Effector memory CD4-positive, alpha-beta T cell (primary cell): ENCODE data around the gene NOTCH2.

ENCODE experiments used
- DNase-seq, 3 donors: peaks; one replicate each; pipeline ENCODE4 v3.0.0-alpha.2; 2020
- H3K27ac ChIP-seq: 2 replicates; pipeline ENCODE4 v1.7.0; 2013; ENCODE audit warnings: mild to moderate bottlenecking, low read length, moderate library complexity; ENCODE audit not compliant: insufficient read depth, poor library complexity, severe bottlenecking
- H3K27me3 ChIP-seq: replicated peaks from 2 replicates; pipeline ENCODE4 v1.7.0; 2013; ENCODE audit warnings: mild to moderate bottlenecking, low read length; ENCODE audit not compliant: insufficient read depth, control insufficient read depth, poor library complexity, severe bottlenecking
- H3K36me3 ChIP-seq: 2 replicates; pipeline ENCODE4 v1.7.0; 2013; ENCODE audit warnings: mild to moderate bottlenecking, low read length, moderate library complexity; ENCODE audit not compliant: control insufficient read depth, insufficient read depth
- H3K4me1 ChIP-seq: 2 replicates; pipeline ENCODE4 v1.7.0; 2013; ENCODE audit warnings: low read length, mild to moderate bottlenecking; ENCODE audit not compliant: control insufficient read depth, insufficient read depth, poor library complexity, severe bottlenecking
- H3K4me3 ChIP-seq: 2 replicates; pipeline ENCODE4 v1.7.0; 2013; ENCODE audit warnings: low read length, low read depth, mild to moderate bottlenecking; ENCODE audit not compliant: insufficient read depth, poor library complexity, severe bottlenecking
- H3K9me3 ChIP-seq: 2 replicates; pipeline ENCODE4 v1.7.0; 2013; ENCODE audit warnings: mild to moderate bottlenecking, low read length, moderate library complexity; ENCODE audit not compliant: control insufficient read depth

NOTCH2 gene

GRCh38 chr1:119912963-119913362 lies 156.5 kb downstream of the NOTCH2 start:
- no peak for DNase-seq
- Histone ChIP-seq H3K36me3 (peaks cover 39% of the 10 kb centered on the region), H3K4me3 (no peak overlapping the region), H3K27me3 (no peaks in the 10 kb centered on the region), H3K9me3 (no peaks in the 10 kb centered on the region), H3K27ac (no peak overlapping the region), H3K4me1 (no peaks in the 10 kb centered on the region)

GRCh38 chr1:119911775-119912174 lies 157.7 kb downstream of the NOTCH2 start:
- no peaks in the 10 kb centered on the region for H3K4me1 ChIP-seq
- H3K4me3 ChIP-seq: no peak overlapping the region
- DNase-seq: no peak
- peaks cover 27% of the 10 kb centered on the region for H3K36me3 ChIP-seq
- H3K27me3 ChIP-seq: no peaks in the 10 kb centered on the region
- H3K27ac ChIP-seq: no peak overlapping the region
- H3K9me3 ChIP-seq: no peaks in the 10 kb centered on the region

GRCh38 chr1:119910618-119911017 lies 158.8 kb downstream of the NOTCH2 start:
- Histone ChIP-seq H3K4me3 (no peak overlapping the region), H3K27me3 (no peaks in the 10 kb centered on the region), H3K9me3 (peaks cover 3% of the 10 kb centered on the region), H3K27ac (no peak overlapping the region), H3K4me1 (no peaks in the 10 kb centered on the region), H3K36me3 (peaks cover 16% of the 10 kb centered on the region)
- DNase-seq: no peak

GRCh38 chr1:119909890-119910596 lies 159.4 kb downstream of the NOTCH2 start:
- Histone ChIP-seq H3K36me3 (peaks cover 11% of the 10 kb centered on the region), H3K27me3 (no peaks in the 10 kb centered on the region), H3K27ac (no peak overlapping the region), H3K4me1 (no peaks in the 10 kb centered on the region), H3K9me3 (peaks cover 3% of the 10 kb centered on the region), H3K4me3 (no peak overlapping the region)
- no peak for DNase-seq

- no peaks in the 10 kb centered on the region for H3K36me3 ChIP-seq
- H3K27me3 ChIP-seq: no peaks in the 10 kb centered on the region
- no peak overlapping the region for H3K4me3 ChIP-seq
- H3K4me1 ChIP-seq: no peaks in the 10 kb centered on the region
- no peak for DNase-seq
- peaks cover 3% of the 10 kb centered on the region for H3K9me3 ChIP-seq
- no peak overlapping the region for H3K27ac ChIP-seq
Observed at GRCh38 chr1:119908661-119909060, 160.8 kb downstream of the NOTCH2 start.

- Histone ChIP-seq H3K27me3 (no peaks in the 10 kb centered on the region), H3K4me3 (no peak overlapping the region), H3K27ac (no peak overlapping the region), H3K9me3 (peaks cover 3% of the 10 kb centered on the region), H3K4me1 (no peaks in the 10 kb centered on the region), H3K36me3 (no peaks in the 10 kb centered on the region)
- no peak for DNase-seq
Observed at GRCh38 chr1:119906927-119907652, 162.4 kb downstream of the NOTCH2 start.

- Histone ChIP-seq H3K27me3 (no peaks in the 10 kb centered on the region), H3K4me3 (no peak overlapping the region), H3K27ac (no peak overlapping the region), H3K4me1 (no peaks in the 10 kb centered on the region), H3K36me3 (no peaks in the 10 kb centered on the region), H3K9me3 (peaks cover 3% of the 10 kb centered on the region)
- DNase-seq: no peak
Observed at GRCh38 chr1:119903443-119903835, 166.0 kb downstream of the NOTCH2 start.

- H3K36me3 ChIP-seq: no peaks in the 10 kb centered on the region
- DNase-seq: no peak
- H3K27ac ChIP-seq: no peak overlapping the region
- H3K9me3 ChIP-seq: peaks cover 3% of the 10 kb centered on the region
- H3K27me3 ChIP-seq: no peaks in the 10 kb centered on the region
- no peak overlapping the region for H3K4me3 ChIP-seq
- no peaks in the 10 kb centered on the region for H3K4me1 ChIP-seq
Observed at GRCh38 chr1:119902775-119903442, 166.6 kb downstream of the NOTCH2 start.

- DNase-seq: no peak
- no peak overlapping the region for H3K27ac ChIP-seq
- no peaks in the 10 kb centered on the region for H3K36me3 ChIP-seq
- H3K9me3 ChIP-seq: no peaks in the 10 kb centered on the region
- H3K4me1 ChIP-seq: no peaks in the 10 kb centered on the region
- no peaks in the 10 kb centered on the region for H3K27me3 ChIP-seq
- no peak overlapping the region for H3K4me3 ChIP-seq
Observed at GRCh38 chr1:119898981-119899720, 170.3 kb downstream of the NOTCH2 start.
